Nephron progenitor cell (in vitro differentiated cells): ENCODE data around the gene DNAJC12.
A peak's percentile ranks its signal among the peaks of the same experiment; 100 is the strongest.
"Not testable (repeated sequence)": the region's sequence is repeated elsewhere in the genome, so short reads cannot be mapped to it uniquely, and the experiment has no call there.

Source experiments
- DNase-seq: peaks from one replicate; pipeline ENCODE4 v3.0.0; 2021
- H3K27ac Mint-ChIP-seq: 2 replicates; pipeline ENCODE4 v1.8.0; 2021; ENCODE audit warnings: mild to moderate bottlenecking, moderate library complexity, mixed read lengths
- H3K27me3 Mint-ChIP-seq: 2 replicates; pipeline ENCODE4 v1.8.0; 2021; ENCODE audit warnings: mild to moderate bottlenecking, low read depth, mixed read lengths; ENCODE audit not compliant: poor library complexity
- H3K36me3 Mint-ChIP-seq: 2 replicates; pipeline ENCODE4 v1.8.0; 2021; ENCODE audit warnings: low read depth, mixed read lengths
- H3K4me1 Mint-ChIP-seq: 2 replicates; pipeline ENCODE4 v1.8.0; 2021; ENCODE audit warnings: mixed read lengths
- H3K4me3 Mint-ChIP-seq: 2 replicates; pipeline ENCODE4 v1.8.0; 2021; ENCODE audit warnings: mild to moderate bottlenecking, moderate library complexity, mixed read lengths
- H3K9me3 Mint-ChIP-seq: 2 replicates; pipeline ENCODE4 v1.8.0; 2021; ENCODE audit warnings: mild to moderate bottlenecking, moderate library complexity, mixed read lengths
- TF ChIP-seq, protein P1 (sequence below): fragments of 200-600 bp; sonication (generic); IDR thresholded peaks from 2 replicates; pipeline ENCODE4 v1.5.0; 2021; ENCODE audit warnings: antibody characterized with exemption

Gene DNAJC12

DNA sequence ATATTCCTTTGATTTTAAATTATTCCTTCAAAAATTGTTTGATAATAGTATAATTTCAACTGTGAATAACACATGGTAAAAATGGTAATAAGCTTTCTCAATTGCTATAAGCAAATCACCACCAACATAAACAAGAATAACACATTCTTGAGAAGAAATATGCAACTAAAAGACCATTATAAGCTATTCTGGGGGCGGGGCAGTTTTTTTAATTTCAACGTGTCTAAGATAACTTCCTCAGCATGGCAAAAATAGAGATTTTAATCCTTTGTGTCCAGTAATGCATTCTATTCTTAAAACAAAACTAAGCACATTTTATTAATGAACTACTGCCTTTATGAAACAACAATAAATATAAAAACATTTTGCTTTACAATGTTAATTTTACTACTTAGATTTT lies 1.5 kb downstream of the DNAJC12 start:
- Mint-ChIP-seq H3K27ac (no peak overlapping the region), H3K9me3 (peaks cover 7% of the 10 kb centered on the region), H3K4me1 (peaks cover 18% of the 10 kb centered on the region), H3K27me3 (peaks cover 3% of the 10 kb centered on the region), H3K36me3 (peaks cover 9% of the 10 kb centered on the region), H3K4me3 (peak overlapping the region; percentile 54)
- TF ChIP-seq, protein P1, sequence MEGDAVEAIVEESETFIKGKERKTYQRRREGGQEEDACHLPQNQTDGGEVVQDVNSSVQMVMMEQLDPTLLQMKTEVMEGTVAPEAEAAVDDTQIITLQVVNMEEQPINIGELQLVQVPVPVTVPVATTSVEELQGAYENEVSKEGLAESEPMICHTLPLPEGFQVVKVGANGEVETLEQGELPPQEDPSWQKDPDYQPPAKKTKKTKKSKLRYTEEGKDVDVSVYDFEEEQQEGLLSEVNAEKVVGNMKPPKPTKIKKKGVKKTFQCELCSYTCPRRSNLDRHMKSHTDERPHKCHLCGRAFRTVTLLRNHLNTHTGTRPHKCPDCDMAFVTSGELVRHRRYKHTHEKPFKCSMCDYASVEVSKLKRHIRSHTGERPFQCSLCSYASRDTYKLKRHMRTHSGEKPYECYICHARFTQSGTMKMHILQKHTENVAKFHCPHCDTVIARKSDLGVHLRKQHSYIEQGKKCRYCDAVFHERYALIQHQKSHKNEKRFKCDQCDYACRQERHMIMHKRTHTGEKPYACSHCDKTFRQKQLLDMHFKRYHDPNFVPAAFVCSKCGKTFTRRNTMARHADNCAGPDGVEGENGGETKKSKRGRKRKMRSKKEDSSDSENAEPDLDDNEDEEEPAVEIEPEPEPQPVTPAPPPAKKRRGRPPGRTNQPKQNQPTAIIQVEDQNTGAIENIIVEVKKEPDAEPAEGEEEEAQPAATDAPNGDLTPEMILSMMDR: no peak
- DNase-seq: no peak

DNA sequence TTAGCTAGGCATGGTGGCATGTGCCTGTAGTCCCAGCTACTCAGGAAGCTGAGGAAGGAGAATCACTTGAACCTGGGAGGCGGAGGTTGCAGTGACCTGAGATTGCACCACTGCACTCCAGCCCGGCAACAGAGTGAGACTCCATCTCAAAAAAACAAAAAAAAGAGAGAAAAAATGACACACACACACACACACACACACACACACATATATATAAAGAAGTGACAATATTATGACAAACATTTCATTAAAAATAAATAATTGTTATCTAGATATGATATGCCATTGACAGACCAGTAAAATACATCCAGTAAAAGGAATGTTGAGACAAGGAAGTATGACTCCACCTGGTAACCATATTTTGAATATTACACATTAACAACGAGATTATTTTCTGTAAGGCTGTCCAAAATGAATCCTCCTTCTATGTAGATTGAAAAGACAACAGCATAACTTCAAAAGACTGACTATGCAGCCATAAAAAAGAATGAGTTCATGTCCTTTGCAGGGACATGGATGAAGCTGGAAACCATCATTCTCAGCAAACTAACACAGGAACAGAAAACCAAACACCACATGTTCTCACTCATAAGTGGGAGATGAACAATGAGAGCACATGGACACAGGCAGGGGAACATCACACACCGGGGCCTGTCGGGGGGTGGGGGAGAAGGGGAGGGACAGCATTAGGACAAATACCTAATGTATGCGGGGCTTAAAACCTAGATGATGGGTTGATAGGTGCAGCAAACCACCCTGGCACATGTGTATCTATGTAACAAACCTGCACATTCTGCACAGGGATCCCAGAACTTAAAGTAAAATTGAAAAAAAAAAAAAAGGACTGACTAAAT lies 2.2 kb downstream of the DNAJC12 start:
- not testable (repeated sequence) for H3K9me3 Mint-ChIP-seq, DNase-seq, H3K36me3 Mint-ChIP-seq, H3K27me3 Mint-ChIP-seq
- peak overlapping the region; percentile 74 for H3K4me3 Mint-ChIP-seq
- peaks cover 18% of the 10 kb centered on the region for H3K4me1 Mint-ChIP-seq
- H3K27ac Mint-ChIP-seq: peak overlapping the region; percentile 30

DNA sequence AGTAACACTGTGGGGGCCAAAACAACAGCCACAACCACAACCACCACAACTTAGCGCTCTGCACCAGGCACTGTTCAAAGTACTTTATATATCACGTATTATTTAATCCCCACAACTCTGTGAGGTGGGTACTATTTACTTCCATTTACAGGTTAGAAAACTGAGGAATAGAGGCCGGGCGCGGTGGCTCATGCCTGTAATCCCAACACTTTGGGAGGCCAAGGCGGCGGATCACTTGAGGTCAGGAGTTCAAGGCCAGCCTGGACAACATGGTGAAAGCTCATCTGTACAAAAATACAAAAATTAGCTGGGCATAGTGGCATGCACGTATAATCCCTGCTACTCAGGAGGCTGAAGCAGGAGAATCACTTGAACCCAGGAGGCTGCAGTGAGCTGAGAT lies 3.6 kb downstream of the DNAJC12 start:
- DNase-seq: no peak
- Mint-ChIP-seq H3K4me3 (no peak overlapping the region), H3K27me3 (peaks cover 3% of the 10 kb centered on the region), H3K27ac (no peak overlapping the region), H3K9me3 (no peaks in the 10 kb centered on the region), H3K4me1 (peaks cover 22% of the 10 kb centered on the region), H3K36me3 (peaks cover 5% of the 10 kb centered on the region)
- TF ChIP-seq, protein P1: no peak

DNA sequence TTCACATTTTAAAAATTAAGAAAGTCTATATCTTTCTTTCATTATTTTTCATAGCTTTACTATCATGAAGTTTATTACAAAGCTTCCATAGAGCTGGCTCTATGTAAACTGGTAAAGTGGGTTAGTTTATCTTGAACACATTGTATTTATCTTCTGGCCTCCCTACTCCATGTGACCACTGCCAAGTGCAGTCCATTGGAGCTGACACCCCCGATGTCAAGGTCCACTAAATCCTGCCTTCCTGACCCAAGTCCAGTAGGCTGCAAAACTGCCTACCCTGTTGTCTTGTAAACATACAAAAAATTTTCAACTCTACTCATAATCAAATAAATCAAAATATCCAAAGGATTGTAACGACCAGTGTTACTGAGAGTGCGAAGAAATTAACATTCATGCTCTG lies 10.2 kb downstream of the DNAJC12 start:
- TF ChIP-seq, protein P1: no peak
- no peak overlapping the region for H3K4me3 Mint-ChIP-seq
- H3K27me3 Mint-ChIP-seq: no peaks in the 10 kb centered on the region
- no peak for DNase-seq
- no peaks in the 10 kb centered on the region for H3K9me3 Mint-ChIP-seq
- no peak overlapping the region for H3K27ac Mint-ChIP-seq
- peaks cover 20% of the 10 kb centered on the region for H3K4me1 Mint-ChIP-seq
- peaks cover 5% of the 10 kb centered on the region for H3K36me3 Mint-ChIP-seq

DNA sequence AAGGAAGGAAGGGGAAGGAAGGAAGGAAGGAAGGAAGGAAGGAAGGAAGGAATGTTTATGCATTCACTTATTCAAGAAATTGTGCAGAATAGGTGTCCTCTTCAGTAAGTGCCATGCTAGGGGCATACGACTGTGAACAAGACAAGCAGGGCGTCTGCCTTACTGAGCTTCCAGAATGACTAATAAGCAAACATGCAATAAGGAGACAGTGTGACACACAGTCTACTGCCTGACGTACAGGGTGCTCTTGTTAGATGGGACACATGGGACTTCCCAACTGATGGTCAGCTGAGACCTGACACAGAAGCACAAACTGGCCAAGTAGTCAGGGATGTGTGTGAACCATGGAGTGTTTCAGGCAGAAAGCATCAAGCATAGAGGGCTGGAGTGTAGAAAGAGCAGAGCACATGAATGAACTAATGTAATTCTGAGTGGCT lies 18.2 kb downstream of the DNAJC12 start:
- Mint-ChIP-seq H3K4me1 (no peaks in the 10 kb centered on the region), H3K9me3 (no peaks in the 10 kb centered on the region), H3K4me3 (no peak overlapping the region), H3K36me3 (no peaks in the 10 kb centered on the region), H3K27ac (no peak overlapping the region), H3K27me3 (peaks cover 4% of the 10 kb centered on the region)
- no peak for DNase-seq
- TF ChIP-seq, protein P1: no peak

DNA sequence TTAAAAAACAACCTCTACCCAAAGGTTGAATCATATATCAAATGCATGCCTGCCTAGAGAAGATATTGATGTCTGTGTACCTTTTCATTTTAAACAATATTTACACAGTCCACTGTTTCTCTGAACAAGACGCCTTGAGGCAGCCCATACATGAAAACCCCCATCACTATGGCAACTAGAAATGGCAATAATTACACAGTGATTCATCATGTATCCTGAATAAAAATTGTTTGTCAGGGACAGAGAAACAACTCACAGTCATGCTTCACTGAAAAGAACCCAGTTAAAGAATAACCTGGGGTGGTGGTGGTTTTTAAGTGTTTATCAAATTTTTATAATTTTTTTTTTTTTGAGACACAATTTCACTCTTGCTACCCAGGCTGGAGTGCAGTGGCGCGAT lies 19.7 kb downstream of the DNAJC12 start:
- H3K27ac Mint-ChIP-seq: no peak overlapping the region
- no peak for DNase-seq
- TF ChIP-seq, protein P1: no peak

More for the DNA sequence above, 19.7 kb downstream of the DNAJC12 start:
- H3K36me3 Mint-ChIP-seq: peaks cover 4% of the 10 kb centered on the region
- H3K4me3 Mint-ChIP-seq: no peak overlapping the region
- H3K27me3 Mint-ChIP-seq: peaks cover 4% of the 10 kb centered on the region
- no peaks in the 10 kb centered on the region for H3K4me1 Mint-ChIP-seq
- H3K9me3 Mint-ChIP-seq: peaks cover 8% of the 10 kb centered on the region
